Measurements from ENCODE around the gene FOXN1. TPM values are rescaled to one million over a fixed set of nuclear protein-coding genes. Genes with fewer than 3 reads are reported as not detected.
"Not testable (repeated sequence)": the region's sequence is repeated elsewhere in the genome, so short reads cannot be mapped to it uniquely, and the experiment has no call there.

The FOXN1 gene
- total and polyA plus RNA-seq, 5 donors, result not detected

GRCh38 chr17:28518132-28518531 is 12.0 kb downstream of the FOXN1 start:
- 64% methylated on average over 6 of the region's 6 CpGs for WGBS
- ATAC-seq, result no peak
- H3K4me1 ChIP-seq (ENCODE audit: control insufficient read depth, insufficient read depth, low read length), result no peaks in the 10 kb centered on the region
- intact Hi-C loops (cut with DNase I), result no loop called here
- H3K4me3 ChIP-seq (ENCODE audit: low read length), result no peak overlapping the region
- no peaks in the 10 kb centered on the region for H3K27me3 ChIP-seq (ENCODE audit: control insufficient read depth, insufficient read depth)
- no peak for DNase-seq
- H3K9me3 ChIP-seq (ENCODE audit: control insufficient read depth, low read length), result no peaks in the 10 kb centered on the region
- H3K27ac ChIP-seq (ENCODE audit: low read length), result no peak overlapping the region

- intact Hi-C loops (cut with DNase I), result no loop called here
- ATAC-seq, result no peak
Measured at GRCh38 chr17:28518578-28518977, 12.4 kb downstream of the FOXN1 start.

GRCh38 chr17:28519236-28519635 is 13.1 kb downstream of the FOXN1 start:
- 75% methylated on average over 5 of the region's 5 CpGs for WGBS
- H3K4me1 ChIP-seq (ENCODE audit: control insufficient read depth, insufficient read depth, low read length), result no peaks in the 10 kb centered on the region
- no peak for ATAC-seq
- no peak for DNase-seq
- no peak overlapping the region for H3K27ac ChIP-seq (ENCODE audit: low read length)
- no peaks in the 10 kb centered on the region for H3K9me3 ChIP-seq (ENCODE audit: control insufficient read depth, low read length)
- intact Hi-C loops (cut with DNase I), result no loop called here
- H3K27me3 ChIP-seq (ENCODE audit: control insufficient read depth, insufficient read depth), result no peaks in the 10 kb centered on the region
- no peak overlapping the region for H3K4me3 ChIP-seq (ENCODE audit: low read length)

More at GRCh38 chr17:28518578-28518977, 12.4 kb downstream of the FOXN1 start:
- Histone ChIP-seq H3K4me1 (ENCODE audit: control insufficient read depth, insufficient read depth, low read length) (no peaks in the 10 kb centered on the region), H3K4me3 (ENCODE audit: low read length) (no peak overlapping the region), H3K27me3 (ENCODE audit: control insufficient read depth, insufficient read depth) (no peaks in the 10 kb centered on the region), H3K27ac (ENCODE audit: low read length) (no peak overlapping the region), H3K9me3 (ENCODE audit: control insufficient read depth, low read length) (no peaks in the 10 kb centered on the region)
- WGBS, result 77% methylated on average over 7 of the region's 7 CpGs
- no peak for DNase-seq

GRCh38 chr17:28520687-28521086 is 14.5 kb downstream of the FOXN1 start:
- H3K27ac ChIP-seq (ENCODE audit: low read length), result no peak overlapping the region
- WGBS, result 80% methylated on average over 6 of the region's 6 CpGs
- H3K4me3 ChIP-seq (ENCODE audit: low read length), result no peak overlapping the region
- no peak for DNase-seq
- H3K27me3 ChIP-seq (ENCODE audit: control insufficient read depth, insufficient read depth), result no peaks in the 10 kb centered on the region
- H3K9me3 ChIP-seq (ENCODE audit: control insufficient read depth, low read length), result no peaks in the 10 kb centered on the region
- intact Hi-C loops (cut with DNase I), result no loop called here
- ATAC-seq, result no peak
- no peaks in the 10 kb centered on the region for H3K4me1 ChIP-seq (ENCODE audit: control insufficient read depth, insufficient read depth, low read length)

GRCh38 chr17:28521311-28522085 is 15.3 kb downstream of the FOXN1 start:
- intact Hi-C loops (cut with DNase I), result no loop called here
- Histone ChIP-seq H3K27me3 (ENCODE audit: control insufficient read depth, insufficient read depth) (no peaks in the 10 kb centered on the region), H3K27ac (ENCODE audit: low read length) (no peak overlapping the region), H3K4me3 (ENCODE audit: low read length) (no peak overlapping the region), H3K4me1 (ENCODE audit: control insufficient read depth, insufficient read depth, low read length) (no peaks in the 10 kb centered on the region), H3K9me3 (ENCODE audit: control insufficient read depth, low read length) (no peaks in the 10 kb centered on the region)
- ATAC-seq (no peak), DNase-seq (peak in 1 of 3 donors; percentile 33)
- 41% methylated on average over 21 of the region's 21 CpGs for WGBS

GRCh38 chr17:28522281-28522680 is 16.1 kb downstream of the FOXN1 start:
- WGBS, result 88% methylated on average over 4 of the region's 4 CpGs
- H3K9me3 ChIP-seq (ENCODE audit: control insufficient read depth, low read length); H3K27me3 ChIP-seq (ENCODE audit: control insufficient read depth, insufficient read depth); DNase-seq; H3K27ac ChIP-seq (ENCODE audit: low read length); intact Hi-C loops (cut with DNase I); H3K4me1 ChIP-seq (ENCODE audit: control insufficient read depth, insufficient read depth, low read length); H3K4me3 ChIP-seq (ENCODE audit: low read length); ATAC-seq: not testable (repeated sequence)

GRCh38 chr17:28523186-28523585 is 17.0 kb downstream of the FOXN1 start:
- 83% methylated on average over 6 of the region's 6 CpGs for WGBS

GRCh38 chr17:28523876-28524275 is 17.7 kb downstream of the FOXN1 start:
- 91% methylated on average over 15 of the region's 15 CpGs for WGBS
- Histone ChIP-seq H3K27ac (ENCODE audit: low read length) (no peak overlapping the region), H3K9me3 (ENCODE audit: control insufficient read depth, low read length) (no peaks in the 10 kb centered on the region), H3K27me3 (ENCODE audit: control insufficient read depth, insufficient read depth) (no peaks in the 10 kb centered on the region), H3K4me3 (ENCODE audit: low read length) (no peak overlapping the region), H3K4me1 (ENCODE audit: control insufficient read depth, insufficient read depth, low read length) (no peaks in the 10 kb centered on the region)
- DNase-seq, result peak in 1 of 3 donors; percentile 31
- intact Hi-C loops (cut with DNase I), result no loop called here
- no peak for ATAC-seq

More at GRCh38 chr17:28523186-28523585, 17.0 kb downstream of the FOXN1 start:
- Histone ChIP-seq H3K9me3 (ENCODE audit: control insufficient read depth, low read length) (no peaks in the 10 kb centered on the region), H3K27ac (ENCODE audit: low read length) (no peak overlapping the region), H3K27me3 (ENCODE audit: control insufficient read depth, insufficient read depth) (no peaks in the 10 kb centered on the region), H3K4me1 (ENCODE audit: control insufficient read depth, insufficient read depth, low read length) (no peaks in the 10 kb centered on the region), H3K4me3 (ENCODE audit: low read length) (no peak overlapping the region)
- ATAC-seq, result no peak
- intact Hi-C loops (cut with DNase I), result no loop called here
- DNase-seq, result peak in 1 of 3 donors; percentile 27

GRCh38 chr17:28524476-28525424 is 18.6 kb downstream of the FOXN1 start:
- intact Hi-C loops (cut with DNase I), result no loop called here

GRCh38 chr17:28526381-28526780 is 20.2 kb downstream of the FOXN1 start:
- Histone ChIP-seq H3K4me3 (ENCODE audit: low read length) (no peak overlapping the region), H3K4me1 (ENCODE audit: control insufficient read depth, insufficient read depth, low read length) (no peaks in the 10 kb centered on the region), H3K27ac (ENCODE audit: low read length) (no peak overlapping the region), H3K27me3 (ENCODE audit: control insufficient read depth, insufficient read depth) (no peaks in the 10 kb centered on the region), H3K9me3 (ENCODE audit: control insufficient read depth, low read length) (no peaks in the 10 kb centered on the region)
- WGBS, result 73% methylated on average over 8 of the region's 8 CpGs
- peak in 1 of 3 donors; percentile 37 for DNase-seq
- ATAC-seq, result no peak
- intact Hi-C loops (cut with DNase I), result no loop called here

More at GRCh38 chr17:28524476-28525424, 18.6 kb downstream of the FOXN1 start:
- ATAC-seq, result peak in 1 of 2 donors; percentile 55
- no peaks in the 10 kb centered on the region for H3K9me3 ChIP-seq (ENCODE audit: control insufficient read depth, low read length)
- no peaks in the 10 kb centered on the region for H3K4me1 ChIP-seq (ENCODE audit: control insufficient read depth, insufficient read depth, low read length)
- no peak overlapping the region for H3K4me3 ChIP-seq (ENCODE audit: low read length)
- no peaks in the 10 kb centered on the region for H3K27me3 ChIP-seq (ENCODE audit: control insufficient read depth, insufficient read depth)
- H3K27ac ChIP-seq (ENCODE audit: low read length), result no peak overlapping the region
- 88% methylated on average over 25 of the region's 25 CpGs for WGBS
- DNase-seq, result peak in 1 of 3 donors; percentile 35

- no peaks in the 10 kb centered on the region for H3K4me1 ChIP-seq (ENCODE audit: control insufficient read depth, insufficient read depth, low read length)
- H3K9me3 ChIP-seq (ENCODE audit: control insufficient read depth, low read length), result no peaks in the 10 kb centered on the region
- DNase-seq, result peak in 1 of 3 donors; percentile 20
- H3K27me3 ChIP-seq (ENCODE audit: control insufficient read depth, insufficient read depth), result no peaks in the 10 kb centered on the region
- intact Hi-C loops (cut with DNase I), result no loop called here
- no peak overlapping the region for H3K4me3 ChIP-seq (ENCODE audit: low read length)
- no peak overlapping the region for H3K27ac ChIP-seq (ENCODE audit: low read length)
- ATAC-seq, result no peak
- 90% methylated on average over 2 of the region's 2 CpGs for WGBS
Measured at GRCh38 chr17:28527181-28527681, 21.1 kb downstream of the FOXN1 start.
